HFF-Myc (cell line): Measurements from ENCODE around the gene SGPL1.

Experiments used
- DNase-seq: peaks from one replicate; pipeline ENCODE4 v3.0.0-alpha.2; 2011; ENCODE audit warnings: low read depth; ENCODE audit errors: extremely low read depth
- H3K4me3 ChIP-seq: replicated peaks from 2 replicates; pipeline ENCODE4 v1.5.1; 2011; ENCODE audit warnings: low read depth, mild to moderate bottlenecking, control low read depth, low read length
- CTCF ChIP-seq: IDR thresholded peaks from 2 replicates; pipeline ENCODE4 v1.5.1; 2012; ENCODE audit warnings: mild to moderate bottlenecking, low read depth, low read length, control low read depth; ENCODE audit errors: missing control alignments

The SGPL1 gene

GRCh38 chr10:70894416-70894815 lies 78.7 kb downstream of the SGPL1 start:
- H3K4me3 ChIP-seq, result no peak overlapping the region
- TF ChIP-seq CTCF, result no peak
- DNase-seq, result no peak

GRCh38 chr10:70896551-70896950 lies 80.8 kb downstream of the SGPL1 start:
- TF ChIP-seq CTCF, result no peak
- no peak for DNase-seq
- no peak overlapping the region for H3K4me3 ChIP-seq

GRCh38 chr10:70898687-70899086 lies 82.9 kb downstream of the SGPL1 start:
- no peak for DNase-seq
- TF ChIP-seq CTCF, result no peak
- no peak overlapping the region for H3K4me3 ChIP-seq

GRCh38 chr10:70899096-70899495 lies 83.3 kb downstream of the SGPL1 start:
- H3K4me3 ChIP-seq, result no peak overlapping the region
- DNase-seq, result no peak
- no peak for TF ChIP-seq CTCF

DNA sequence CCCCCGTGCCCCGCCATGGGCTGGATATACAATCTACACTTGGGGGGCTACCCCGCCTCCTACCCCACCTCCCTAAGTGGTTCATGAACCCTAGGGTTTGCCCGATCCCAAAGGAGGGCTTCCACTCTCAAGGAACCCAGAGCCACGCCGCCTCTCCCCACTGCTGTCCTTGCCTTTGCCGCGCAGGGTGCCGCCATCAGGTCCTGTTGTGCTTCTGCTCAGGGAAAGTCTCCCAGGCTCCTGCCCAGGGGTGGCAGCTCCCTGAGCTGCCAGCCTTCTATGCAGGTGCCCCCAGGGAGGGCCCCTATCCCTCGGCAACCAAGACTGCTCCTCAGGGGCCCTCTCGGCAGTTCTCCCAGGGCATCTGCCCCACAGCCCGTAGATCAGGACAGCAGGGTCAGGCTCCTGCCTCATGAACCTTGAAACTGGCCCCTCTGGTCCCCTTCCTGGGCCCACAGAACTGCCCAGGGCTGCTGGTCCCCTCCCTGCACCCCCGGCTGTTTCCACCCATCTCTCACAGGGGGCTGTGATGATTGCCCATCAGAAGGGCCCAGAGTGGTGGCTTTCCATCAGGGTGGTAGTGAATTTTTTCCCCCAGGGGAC lies 85.6 kb downstream of the SGPL1 start:
- no peak for DNase-seq
- TF ChIP-seq CTCF, result no peak
- H3K4me3 ChIP-seq, result no peak overlapping the region

DNA sequence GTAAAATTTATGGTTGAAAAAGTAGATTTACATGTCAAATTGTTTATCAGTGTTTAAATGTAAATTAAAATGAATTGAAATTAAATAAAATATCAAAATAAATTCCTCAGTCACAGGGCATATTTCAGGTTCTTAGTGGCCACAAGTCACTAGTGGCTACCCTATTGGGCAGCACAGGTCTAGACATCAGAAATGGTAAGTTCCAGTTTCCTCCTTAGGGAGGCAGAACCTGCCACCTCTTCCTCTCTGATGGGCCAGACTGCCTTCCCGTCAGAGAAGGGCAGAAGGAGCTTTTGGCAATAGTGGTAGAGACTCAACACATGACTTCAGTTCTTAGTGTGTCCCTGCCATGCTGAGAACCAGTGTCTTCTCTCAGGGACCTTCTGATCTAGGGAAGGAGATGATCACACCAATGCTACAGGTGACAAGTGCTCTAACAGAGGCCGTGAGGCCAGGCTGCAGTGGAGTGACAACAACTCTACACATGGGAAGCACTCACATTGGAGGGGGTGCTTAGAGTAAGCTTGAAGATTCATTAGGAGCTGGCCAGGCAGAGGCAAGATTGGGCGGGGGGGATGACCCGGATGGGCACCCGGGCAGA lies 87.0 kb downstream of the SGPL1 start:
- no peak for DNase-seq
- no peak for TF ChIP-seq CTCF
- H3K4me3 ChIP-seq, result no peak overlapping the region
